GM12874 (cell line): ENCODE results near the gene BRAF.

Experiments
- CTCF ChIP-seq: IDR thresholded peaks from 2 replicates; pipeline ENCODE4 v1.5.1; 2011; ENCODE audit warnings: low read depth, mild to moderate bottlenecking, control low read depth, low read length, moderate library complexity; ENCODE audit not compliant: insufficient read depth

The BRAF gene

DNA sequence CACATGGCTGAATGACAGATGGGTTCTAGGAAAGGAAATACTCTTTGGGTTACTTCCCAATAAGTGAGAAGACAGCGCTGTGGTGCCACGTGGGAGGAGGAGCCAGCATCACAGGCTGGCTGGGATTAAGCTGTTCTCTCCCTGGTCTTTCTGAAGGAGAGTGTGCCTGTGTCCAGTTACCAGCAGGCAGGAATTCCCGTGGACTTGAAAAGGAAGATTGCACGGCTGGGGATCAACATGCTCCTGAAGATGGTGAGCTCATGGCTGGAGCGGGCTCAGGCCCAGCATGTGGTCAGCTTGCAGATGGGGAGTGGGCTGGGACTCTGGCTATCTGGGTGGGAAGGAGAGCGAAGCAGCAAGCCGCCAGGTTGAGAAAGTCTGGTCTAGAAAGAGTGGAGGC lies 243.8 kb downstream of the BRAF start:
- no peak for TF ChIP-seq CTCF

- no peak for TF ChIP-seq CTCF
Observed at GRCh38 chr7:140679186-140679585, 245.5 kb downstream of the BRAF start.

DNA sequence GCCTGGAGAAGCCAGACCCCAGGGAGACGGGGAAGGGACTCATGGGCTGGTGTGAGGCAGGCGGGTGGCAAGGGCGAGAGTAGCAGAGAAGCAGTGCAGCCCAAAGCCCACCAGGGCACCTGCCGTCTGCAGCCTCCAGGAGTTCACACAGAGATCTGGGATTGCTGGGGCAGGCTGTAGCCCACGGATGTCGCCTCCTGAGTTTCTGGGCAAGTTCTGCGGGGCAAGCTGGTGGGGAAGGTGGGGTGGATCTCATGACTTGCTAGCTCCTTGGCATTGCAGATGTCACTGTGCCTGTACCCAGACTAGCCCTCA lies 246.0 kb downstream of the BRAF start:
- TF ChIP-seq CTCF = no peak

DNA sequence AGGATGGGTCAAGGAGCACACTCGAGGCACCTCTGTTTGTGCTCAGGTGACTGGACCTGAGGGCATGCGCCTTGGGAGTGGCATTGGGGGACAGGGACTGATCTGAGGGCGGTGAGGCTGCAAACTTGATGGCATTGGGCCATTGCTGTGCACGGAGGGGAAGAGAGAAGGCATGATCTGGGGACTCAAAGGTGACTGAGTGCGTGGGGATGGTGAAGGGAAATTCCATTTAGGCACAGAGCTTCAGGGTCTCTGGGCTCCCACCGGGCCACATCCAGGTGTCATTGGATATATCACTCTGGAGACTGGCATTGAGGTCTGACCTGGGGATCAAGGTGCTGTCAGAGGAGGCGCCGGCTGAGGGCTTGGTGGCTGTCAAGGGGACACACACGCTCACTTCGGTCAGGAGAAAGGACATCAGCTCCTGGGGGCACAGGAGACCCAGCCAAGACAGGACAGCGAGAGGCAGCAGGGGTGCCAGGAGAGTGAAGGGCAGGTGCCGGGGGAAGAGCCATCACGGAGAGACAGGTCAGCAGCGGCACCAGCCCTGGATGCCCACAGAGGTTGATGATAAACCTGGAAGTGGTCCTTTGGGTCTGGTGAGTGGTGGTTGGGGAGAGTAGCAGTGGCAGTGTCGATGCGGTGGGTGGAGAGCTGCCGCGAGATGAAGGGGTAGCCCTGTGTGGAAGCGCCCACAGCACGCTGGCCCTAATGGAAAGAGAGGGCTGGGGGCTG lies 246.5 kb downstream of the BRAF start:
- TF ChIP-seq CTCF = no peak

DNA sequence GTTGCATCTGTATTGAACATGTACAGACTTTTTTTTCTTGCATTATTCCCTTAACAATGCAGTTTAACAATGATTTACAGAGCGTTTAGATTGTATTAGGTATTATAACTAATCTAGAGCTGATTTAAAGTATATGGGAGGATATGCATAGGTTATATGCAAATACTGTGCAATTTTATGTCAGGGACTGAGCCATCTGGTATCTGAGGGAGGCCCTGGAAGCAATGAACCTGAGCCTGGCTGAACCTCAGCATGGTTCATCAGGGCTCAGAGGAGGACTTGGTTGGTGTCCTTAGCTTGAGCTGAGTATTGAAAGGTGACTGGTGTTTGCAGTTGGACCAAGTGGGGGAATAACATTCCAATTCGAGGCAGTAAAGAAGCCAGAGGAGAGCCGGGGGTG lies 247.2 kb downstream of the BRAF start:
- TF ChIP-seq CTCF = no peak

DNA sequence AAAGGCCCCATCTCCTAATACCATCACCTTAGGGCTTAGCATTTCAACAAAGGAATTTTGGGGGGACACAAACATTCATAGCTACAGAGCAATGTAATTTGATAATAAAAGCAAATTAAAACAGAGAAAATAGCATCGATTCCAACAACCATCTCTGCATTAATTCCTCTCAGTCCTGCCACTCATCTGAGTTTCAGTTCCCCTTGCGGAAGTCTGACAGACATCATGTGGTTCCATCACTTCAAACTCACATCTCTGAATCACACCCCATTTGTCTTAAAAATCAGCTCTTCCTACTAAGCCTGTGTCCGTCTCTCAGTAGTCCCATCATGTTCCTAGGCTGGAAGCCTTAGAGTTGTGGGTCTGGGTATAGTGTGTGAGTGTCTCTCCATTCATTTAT lies 248.4 kb downstream of the BRAF start:
- TF ChIP-seq CTCF = no peak

DNA sequence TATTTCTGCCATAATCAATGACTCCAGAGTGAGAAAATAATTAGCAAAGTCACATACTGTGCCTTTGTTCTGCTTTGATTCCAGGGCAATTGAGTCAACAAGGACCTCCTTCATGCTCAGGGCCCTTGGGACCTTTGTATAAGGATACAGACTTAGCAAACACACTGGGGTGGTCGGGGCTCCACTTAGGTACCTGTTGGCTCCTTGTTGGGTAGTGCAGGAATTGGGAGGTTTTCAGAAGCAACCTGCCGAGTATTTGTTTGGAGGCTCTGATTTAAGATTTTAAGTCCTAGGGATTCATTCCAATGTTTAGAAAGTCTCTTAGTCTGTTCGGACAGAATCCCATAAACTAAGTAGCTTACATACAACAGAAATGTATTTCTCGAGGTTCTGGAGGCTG lies 249.0 kb downstream of the BRAF start:
- TF ChIP-seq CTCF = no peak
